ENCODE measurements around the gene C17orf50. TPM values are rescaled to one million over a fixed set of nuclear protein-coding genes. Genes with fewer than 3 reads are reported as not detected.

C17orf50 gene
- polyA plus RNA-seq, 1 donor (not counting 4 experiments of a cell fraction or from before 2014, with no cell fraction given) = not detected

DNA sequence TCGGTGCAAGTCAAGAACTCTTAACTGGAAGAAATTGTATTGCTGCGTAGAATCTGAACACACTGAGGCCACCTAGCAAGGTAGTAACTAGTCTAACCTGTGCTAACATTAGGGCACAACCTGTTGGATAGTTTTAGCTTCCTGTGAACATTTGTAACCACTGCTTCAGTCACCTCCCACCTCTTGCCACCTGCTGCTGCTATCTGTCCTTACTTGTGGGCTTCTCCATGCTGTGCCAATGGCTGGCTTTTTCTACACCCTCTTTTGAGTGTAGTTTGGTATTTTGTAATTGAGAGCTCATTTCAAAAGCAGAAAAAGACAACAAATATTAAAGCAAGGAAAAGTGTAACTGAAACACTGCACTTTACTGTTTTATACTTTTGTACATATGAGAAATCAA is 37.0 kb upstream of the C17orf50 start:
- FAIRE-seq (no peak), DNase-seq (ENCODE audit: low read depth, low spot score) (no peak)

DNA sequence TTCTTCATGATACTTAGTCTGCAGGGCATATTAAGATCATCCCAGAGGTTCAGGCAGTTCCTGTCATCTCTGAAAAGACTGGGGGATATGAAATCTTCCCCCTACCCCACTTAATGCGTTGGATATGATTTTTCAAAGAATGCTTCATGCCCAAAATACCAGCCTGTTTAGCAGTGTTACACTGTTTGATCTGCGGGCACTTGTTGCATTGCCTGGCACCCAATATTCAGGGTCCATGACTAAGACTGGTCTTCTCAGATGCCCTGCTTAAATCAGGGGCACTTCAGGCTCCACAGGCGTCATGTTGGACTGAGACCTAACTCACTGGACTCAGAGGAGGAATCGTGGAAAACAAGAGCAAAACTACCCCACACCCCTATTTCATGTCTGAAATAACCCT is 35.6 kb upstream of the C17orf50 start:
- dilution Hi-C loops (cut with MboI; ENCODE audit: extremely low pct_ligation_motif_present, low sequenced_read_pairs) = no loop called here
- no peak overlapping the region for H3K27ac ChIP-seq (ENCODE audit: control insufficient read depth, insufficient read depth, low read length)
- H4K20me1 ChIP-seq (ENCODE audit: control insufficient read depth, extremely low read depth, insufficient read depth, low read length) = no peaks in the 10 kb centered on the region
- H3K79me2 ChIP-seq (ENCODE audit: control insufficient read depth, insufficient read depth, low read length) = no peaks in the 10 kb centered on the region
- H3K36me3 ChIP-seq (ENCODE audit: control insufficient read depth in 2 of 2, extremely low read depth in 1 of 2, insufficient read depth in 2 of 2, low read length in 2 of 2) = peaks cover 10 to 29% of the 10 kb centered on the region in 2 experiments
- H3K9ac ChIP-seq (ENCODE audit: control insufficient read depth, extremely low read depth, insufficient read depth, low read length) = no peak overlapping the region
- no peak overlapping the region for H3K4me3 ChIP-seq (ENCODE audit: control insufficient read depth in 2 of 3, extremely low read depth in 1 of 3, insufficient read depth in 2 of 3, low read depth in 1 of 3, low read length in 3 of 3)
- H3K4me2 ChIP-seq (ENCODE audit: control insufficient read depth, extremely low read depth, insufficient read depth, low read depth, low read length) = no peak overlapping the region
- no peak for FAIRE-seq
- no peaks in the 10 kb centered on the region for H3K9me3 ChIP-seq (ENCODE audit: control insufficient read depth, low read depth, low read length)
- peaks cover 3% of the 10 kb centered on the region for H3K4me1 ChIP-seq (ENCODE audit: control insufficient read depth, extremely low read depth, insufficient read depth, low read length)
- no peak overlapping the region for H2AFZ ChIP-seq (ENCODE audit: control insufficient read depth, low read length)
- H3K9me1 ChIP-seq (ENCODE audit: control insufficient read depth, extremely low read depth, insufficient read depth, low read length) = no peaks in the 10 kb centered on the region
- no peak for DNase-seq (ENCODE audit: low read depth, low spot score)
- no peaks in the 10 kb centered on the region for H3K27me3 ChIP-seq (ENCODE audit: control insufficient read depth, extremely low read depth, insufficient read depth, low read length)
- TF ChIP-seq EZH2 (IDR thresholded peaks at IDR 0.05; ENCODE audit: low read length) = no peak
- TF ChIP-seq, protein P1, sequence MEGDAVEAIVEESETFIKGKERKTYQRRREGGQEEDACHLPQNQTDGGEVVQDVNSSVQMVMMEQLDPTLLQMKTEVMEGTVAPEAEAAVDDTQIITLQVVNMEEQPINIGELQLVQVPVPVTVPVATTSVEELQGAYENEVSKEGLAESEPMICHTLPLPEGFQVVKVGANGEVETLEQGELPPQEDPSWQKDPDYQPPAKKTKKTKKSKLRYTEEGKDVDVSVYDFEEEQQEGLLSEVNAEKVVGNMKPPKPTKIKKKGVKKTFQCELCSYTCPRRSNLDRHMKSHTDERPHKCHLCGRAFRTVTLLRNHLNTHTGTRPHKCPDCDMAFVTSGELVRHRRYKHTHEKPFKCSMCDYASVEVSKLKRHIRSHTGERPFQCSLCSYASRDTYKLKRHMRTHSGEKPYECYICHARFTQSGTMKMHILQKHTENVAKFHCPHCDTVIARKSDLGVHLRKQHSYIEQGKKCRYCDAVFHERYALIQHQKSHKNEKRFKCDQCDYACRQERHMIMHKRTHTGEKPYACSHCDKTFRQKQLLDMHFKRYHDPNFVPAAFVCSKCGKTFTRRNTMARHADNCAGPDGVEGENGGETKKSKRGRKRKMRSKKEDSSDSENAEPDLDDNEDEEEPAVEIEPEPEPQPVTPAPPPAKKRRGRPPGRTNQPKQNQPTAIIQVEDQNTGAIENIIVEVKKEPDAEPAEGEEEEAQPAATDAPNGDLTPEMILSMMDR (optimal IDR thresholded peaks at IDR 0.05 in 1 of 3, IDR thresholded peaks at IDR 0.05 in 1 of 3, conservative IDR thresholded peaks at IDR 0.05 in 1 of 3; ENCODE audit: extremely low read depth in 1 of 3, insufficient read depth in 2 of 3, low read length in 3 of 3) = no peak

More for the DNA sequence above, 37.0 kb upstream of the C17orf50 start:
- no peak overlapping the region for H3K27ac ChIP-seq (ENCODE audit: control insufficient read depth, insufficient read depth, low read length)
- H3K4me3 ChIP-seq (ENCODE audit: control insufficient read depth in 2 of 3, extremely low read depth in 1 of 3, insufficient read depth in 2 of 3, low read depth in 1 of 3, low read length in 3 of 3) = no peak overlapping the region
- H3K4me1 ChIP-seq (ENCODE audit: control insufficient read depth, extremely low read depth, insufficient read depth, low read length) = peaks cover 3% of the 10 kb centered on the region
- H3K79me2 ChIP-seq (ENCODE audit: control insufficient read depth, insufficient read depth, low read length) = no peaks in the 10 kb centered on the region
- H3K9me3 ChIP-seq (ENCODE audit: control insufficient read depth, low read depth, low read length) = no peaks in the 10 kb centered on the region
- dilution Hi-C loops (cut with MboI; ENCODE audit: extremely low pct_ligation_motif_present, low sequenced_read_pairs) = no loop called here
- H3K27me3 ChIP-seq (ENCODE audit: control insufficient read depth, extremely low read depth, insufficient read depth, low read length) = no peaks in the 10 kb centered on the region
- H3K4me2 ChIP-seq (ENCODE audit: control insufficient read depth, extremely low read depth, insufficient read depth, low read depth, low read length) = no peak overlapping the region
- H4K20me1 ChIP-seq (ENCODE audit: control insufficient read depth, extremely low read depth, insufficient read depth, low read length) = no peaks in the 10 kb centered on the region
- no peaks in the 10 kb centered on the region for H3K9me1 ChIP-seq (ENCODE audit: control insufficient read depth, extremely low read depth, insufficient read depth, low read length)
- H2AFZ ChIP-seq (ENCODE audit: control insufficient read depth, low read length) = no peak overlapping the region
- H3K9ac ChIP-seq (ENCODE audit: control insufficient read depth, extremely low read depth, insufficient read depth, low read length) = no peak overlapping the region
- TF ChIP-seq EZH2 (IDR thresholded peaks at IDR 0.05; ENCODE audit: low read length) = no peak
- TF ChIP-seq, protein P1 (optimal IDR thresholded peaks at IDR 0.05 in 1 of 3, IDR thresholded peaks at IDR 0.05 in 1 of 3, conservative IDR thresholded peaks at IDR 0.05 in 1 of 3; ENCODE audit: extremely low read depth in 1 of 3, insufficient read depth in 2 of 3, low read length in 3 of 3) = no peak
- H3K36me3 ChIP-seq (ENCODE audit: control insufficient read depth in 2 of 2, extremely low read depth in 1 of 2, insufficient read depth in 2 of 2, low read length in 2 of 2) = peaks cover 14 to 29% of the 10 kb centered on the region in 2 experiments
